Fibroblast of lung (primary cell): ENCODE results near the gene IHH. TPM values are rescaled to one million over a fixed set of nuclear protein-coding genes. Genes with fewer than 3 reads are reported as not detected.

Experiments
- DNase-seq, 2 donors: peaks; one replicate each; pipeline versions ENCODE4 v3.0.0 to v3.0.0-alpha.2; 2010; ENCODE audit warnings: low read depth in 2 of 2
- H2AFZ ChIP-seq: 2 replicates; pipeline ENCODE4 v1.5.1; 2012; ENCODE audit warnings: low read length, control low read depth, inconsistent platforms
- H3K27ac ChIP-seq: 2 replicates; pipeline ENCODE4 v1.5.1; 2011; ENCODE audit warnings: low read length, control low read depth; ENCODE audit not compliant: insufficient read depth
- H3K27me3 ChIP-seq: 2 replicates; pipeline ENCODE4 v1.5.1; 2011; ENCODE audit warnings: mild to moderate bottlenecking, low read length; ENCODE audit not compliant: control insufficient read depth, insufficient read depth
- H3K36me3 ChIP-seq: 2 replicates; pipeline ENCODE4 v1.5.1; 2011; ENCODE audit warnings: low read length; ENCODE audit not compliant: control insufficient read depth, insufficient read depth
- H3K4me1 ChIP-seq: 2 replicates; pipeline ENCODE4 v1.5.1; 2011; ENCODE audit warnings: low read length; ENCODE audit not compliant: control insufficient read depth, insufficient read depth; ENCODE audit errors: extremely low read depth
- H3K4me2 ChIP-seq: 2 replicates; pipeline ENCODE4 v1.5.1; 2011; ENCODE audit warnings: low read length, control low read depth; ENCODE audit not compliant: insufficient read depth; ENCODE audit errors: extremely low read depth
- H3K4me3 ChIP-seq, 4 experiments: fragments of 200-600 bp in 1 of 4; sonication (generic) in 1 of 4; replicated peaks in 1 of 4; 2 replicates each; pipeline ENCODE4 v1.5.1; 2011 to 2016; ENCODE audit warnings: low read length in 4 of 4, low read depth in 3 of 4, mild to moderate bottlenecking in 3 of 4, control low read depth in 2 of 4, inconsistent platforms in 1 of 4, mixed read lengths in 1 of 4; ENCODE audit not compliant: insufficient read depth in 1 of 4; ENCODE audit errors: control extremely low read depth in 1 of 4
- H3K79me2 ChIP-seq: 2 replicates; pipeline ENCODE4 v1.5.1; 2012; ENCODE audit warnings: mild to moderate bottlenecking, low read length, inconsistent platforms; ENCODE audit not compliant: control insufficient read depth, insufficient read depth
- H3K9ac ChIP-seq: 2 replicates; pipeline ENCODE4 v1.5.1; 2011; ENCODE audit warnings: mild to moderate bottlenecking, low read length, control low read depth; ENCODE audit not compliant: insufficient read depth
- H3K9me3 ChIP-seq: 2 replicates; pipeline ENCODE4 v1.5.1; 2012; ENCODE audit warnings: low read depth, low read length; ENCODE audit not compliant: control insufficient read depth, insufficient read depth
- H4K20me1 ChIP-seq: 2 replicates; pipeline ENCODE4 v1.5.1; 2011; ENCODE audit warnings: low read length; ENCODE audit not compliant: control insufficient read depth, insufficient read depth; ENCODE audit errors: extremely low read depth
- CTCF ChIP-seq, 2 donors: IDR thresholded peaks in 1 of 2; conservative IDR thresholded peaks in 1 of 2; 1 replicate in 1 of 2; 2 replicates in 1 of 2; pipeline ENCODE4 v1.5.1; 2011 to 2012; ENCODE audit warnings: low read length in 2 of 2, control low read depth in 1 of 2, inconsistent platforms in 1 of 2, low read depth in 1 of 2, mild to moderate bottlenecking in 1 of 2
- EZH2 ChIP-seq: IDR thresholded peaks from 2 replicates; pipeline ENCODE4 v1.5.1; 2012; ENCODE audit warnings: low read length, control low read depth, mild to moderate bottlenecking; ENCODE audit errors: missing control alignments
- polyA plus RNA-seq, 2 donors: library from polyadenylated mRNA; depleted of rRNA in 1 of 2; stranded (reverse) in 1 of 2; unstranded in 1 of 2; fragments of >200 nt; gene quantifications; 2 replicates each; pipeline ENCODE4 v1.2.1, GENCODE V29; 2011 to 2012; ENCODE audit warnings: missing spikeins in 1 of 2
- total RNA-seq: library from RNA; depleted of rRNA; stranded (reverse); fragments of >200 nt; gene quantifications from 2 replicates; pipeline ENCODE4 v1.2.1, GENCODE V29; 2014

The IHH gene
- total and polyA plus RNA-seq, 2 donors (not counting 1 experiment from before 2014, with no cell fraction given): not detected

- Histone ChIP-seq H3K4me2 (no peak overlapping the region), H3K36me3 (no peaks in the 10 kb centered on the region), H3K79me2 (no peaks in the 10 kb centered on the region), H3K4me3 (no peak overlapping the region), H3K27me3 (peaks cover 7% of the 10 kb centered on the region), H3K9ac (no peak overlapping the region), H3K4me1 (no peaks in the 10 kb centered on the region), H4K20me1 (no peaks in the 10 kb centered on the region), H3K27ac (no peak overlapping the region), H2AFZ (no peak overlapping the region), H3K9me3 (no peaks in the 10 kb centered on the region)
- no peak for TF ChIP-seq EZH2
- no peak for TF ChIP-seq CTCF (conservative IDR thresholded peaks at IDR 0.05 in 1 of 2, IDR thresholded peaks at IDR 0.05 in 1 of 2; ENCODE audit: low read depth in 1 of 2, low read length in 2 of 2)
- no peak for DNase-seq
Observed at GRCh38 chr2:219016721-219017120, 44.0 kb downstream of the IHH start.

DNA sequence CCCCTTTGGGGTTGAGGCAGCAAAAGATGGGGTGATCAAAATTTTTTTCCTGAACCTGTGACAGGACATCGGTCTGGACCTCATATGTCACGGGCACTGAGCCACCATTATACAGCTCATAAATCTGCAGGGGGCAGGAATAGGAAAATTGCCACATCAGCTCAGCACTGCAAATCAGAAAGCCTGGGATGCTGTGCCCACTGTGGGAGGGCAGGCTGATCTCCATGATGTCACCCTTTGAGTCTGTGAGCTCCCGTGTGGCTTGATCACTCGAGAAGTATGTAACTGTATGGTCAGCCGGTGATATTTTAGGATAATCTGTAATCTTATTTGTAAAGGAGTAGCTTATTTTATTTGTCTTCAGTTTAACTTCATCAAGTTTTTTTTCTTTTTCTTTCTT is 49.8 kb downstream of the IHH start:
- Histone ChIP-seq H2AFZ (no peak overlapping the region), H3K4me3 (no peak overlapping the region), H3K27ac (no peak overlapping the region), H3K9ac (no peak overlapping the region), H4K20me1 (no peaks in the 10 kb centered on the region), H3K4me1 (no peaks in the 10 kb centered on the region), H3K79me2 (no peaks in the 10 kb centered on the region), H3K36me3 (no peaks in the 10 kb centered on the region), H3K9me3 (no peaks in the 10 kb centered on the region), H3K27me3 (no peaks in the 10 kb centered on the region), H3K4me2 (no peak overlapping the region)
- no peak for TF ChIP-seq CTCF (conservative IDR thresholded peaks at IDR 0.05 in 1 of 2, IDR thresholded peaks at IDR 0.05 in 1 of 2; ENCODE audit: low read depth in 1 of 2, low read length in 2 of 2)
- TF ChIP-seq EZH2: no peak
- DNase-seq: no peak

- Histone ChIP-seq H3K9me3 (no peaks in the 10 kb centered on the region), H3K27ac (no peak overlapping the region), H3K4me3 (no peak overlapping the region), H3K9ac (no peak overlapping the region), H4K20me1 (no peaks in the 10 kb centered on the region), H3K27me3 (peaks cover 5% of the 10 kb centered on the region), H3K36me3 (no peaks in the 10 kb centered on the region), H2AFZ (no peak overlapping the region), H3K79me2 (no peaks in the 10 kb centered on the region), H3K4me1 (no peaks in the 10 kb centered on the region), H3K4me2 (no peak overlapping the region)
- TF ChIP-seq CTCF (conservative IDR thresholded peaks at IDR 0.05 in 1 of 2, IDR thresholded peaks at IDR 0.05 in 1 of 2; ENCODE audit: low read depth in 1 of 2, low read length in 2 of 2) (peak in 1 of 2 donors; percentile 11), EZH2 (no peak)
- no peak for DNase-seq
Observed at GRCh38 chr2:219010162-219010756, 50.5 kb downstream of the IHH start.
